Heart right ventricle (tissue), 16 donors: ENCODE measurements around the gene PRDM5. TPM values are rescaled to one million over a fixed set of nuclear protein-coding genes. Genes with fewer than 3 reads are reported as not detected.
A peak's percentile ranks its signal among the peaks of the same experiment; 100 is the strongest.

Experiments used
- ATAC-seq, 8 donors: fragments of 200-7000 bp; cut with Tn5 transposase; one replicate each; pipeline ENCODE4 v1.9.1; 2020; ENCODE audit warnings: mild to moderate bottlenecking in 8 of 8, moderate library complexity in 8 of 8, moderate number of reproducible peaks in 1 of 8
- DNase-seq, 2 donors: peaks; one replicate each; pipeline ENCODE4 v3.0.0-alpha.2; 2020
- H3K27ac ChIP-seq, 10 donors: fragments of 200-600 bp; sonication (generic) in 2 of 10; one replicate each; pipeline versions ENCODE4 v1.5.0 to v1.8.0; 2020 to 2022; ENCODE audit warnings: mild to moderate bottlenecking in 3 of 10
- H3K27me3 ChIP-seq, 7 donors: fragments of 200-600 bp; one replicate each; pipeline ENCODE4 v1.8.0; 2021 to 2022; ENCODE audit warnings: mild to moderate bottlenecking in 2 of 7
- H3K36me3 ChIP-seq, 9 donors: fragments of 200-600 bp; sonication (generic) in 1 of 9; one replicate each; pipeline versions ENCODE4 v1.5.0 to v1.8.0; 2020 to 2022; ENCODE audit warnings: mild to moderate bottlenecking in 2 of 9
- H3K4me1 ChIP-seq, 9 donors: fragments of 200-600 bp; sonication (generic) in 1 of 9; one replicate each; pipeline versions ENCODE4 v1.5.0 to v1.8.0; 2020 to 2022; ENCODE audit warnings: mild to moderate bottlenecking in 4 of 9
- H3K4me3 ChIP-seq, 10 donors: fragments of 200-600 bp; sonication (generic) in 2 of 10; one replicate each; pipeline versions ENCODE4 v1.5.0 to v1.8.0; 2020 to 2022; ENCODE audit warnings: mild to moderate bottlenecking in 7 of 10, moderate library complexity in 2 of 10
- H3K9me3 ChIP-seq, 11 donors: fragments of 200-600 bp in 10 of 11; sonication (generic) in 2 of 11; one replicate each; pipeline versions ENCODE4 v1.5.0 to v1.8.0; 2013 to 2022; ENCODE audit warnings: mild to moderate bottlenecking in 2 of 11, control low read depth in 1 of 11, moderate library complexity in 1 of 11
- WGBS, 2 donors: extraction: QIAGEN DNeasy Blood & Tissue Kit; methylation state at CpG; one replicate each; pipeline ENCODE4 v1.1.7; 2013; ENCODE audit warnings: inconsistent platforms in 1 of 2; 5-methylcytosine and 5-hydroxymethylcytosine counted together
- intact Hi-C, 10 donors: fragments of 100-400 bp; cut with DNase I; formaldehyde crosslinking; loops; one replicate each; pipeline versions ENCODE4 v1.11.1 to v1.14.2; 2022
- polyA plus RNA-seq, 2 donors: library from polyadenylated mRNA; stranded (reverse); fragments of 200-250 nt; gene quantifications; one replicate each; pipeline ENCODE4 v1.2.3, GENCODE V29; 2013
- total RNA-seq, 10 donors: library from RNA; stranded (reverse); fragmentation: NEBNext Ultra II Directional in 3 of 10; extraction: Animal tissue kit (Norgen Biotek cat#: 25700) in 3 of 10; gene quantifications; one replicate each; pipeline versions ENCODE4 v1.2.1 to v1.2.4, GENCODE V29; 2021 to 2023
- TF ChIP-seq, protein P1 (sequence below), 9 donors: fragments of 200-600 bp; sonication (generic) in 2 of 9; IDR thresholded peaks; one replicate each; pipeline versions ENCODE4 v1.5.0 to v1.8.0; 2021 to 2022; ENCODE audit warnings: antibody characterized with exemption in 9 of 9, mild to moderate bottlenecking in 5 of 9, moderate library complexity in 1 of 9
- donor health status: Arrhythmogenic right ventricular cardiomyopathy.
- donor health status: ischemic (EF 13 %, LVEDD 7.1; RV severe dilation, severe dysfunction).
- donor health status: healthy with polysubstance abuse.
- donor health status: DM: no; HTN: yes; CAD: no.
- donor health status: DM: no; HTN: no; CAD: no.
- donor health status: ischemic (EF 25% LVEDD 6.9; RV normal size, moderate dysfunction).
- donor health status: ischemic (EF 25% LVEDD 5.7; RV mildly dilated, moderate dysfunction).
- donor health status: healthy.
- donor health status: DM: yes; HTN: yes; CAD: no.
- donor health status: Ischemic cardiomyopathy.
- donor health status: ischemic (EF 35%, LVEDD 5.7; RV mildly dilated, moderate dysfunction).
- donor health status: nonischemic (EF 11% LVEDD 7.7; RV severe dilation, severe dysfunction).
- donor health status: DM: yes; HTN: yes; CAD: no.
- donor health status: PGD.
- donor health status: ischemic (EF 29% LVEDD 5.4; RV normal size, mild dysfunction).
- donor health status: nonischemic (EF 23%, LVEDD 6.1; RV moderate dilation, normal function).

The PRDM5 gene
- total and polyA plus RNA-seq, 12 donors: 1.5 to 20.5 (median 12.1) TPM

- ATAC-seq: no peak
- Histone ChIP-seq H3K27me3 (peaks cover 0 to 29% (median 0%) of the 10 kb centered on the region in 7 donors), H3K9me3 (no peaks in the 10 kb centered on the region), H3K4me1 (peaks cover 0 to 15% (median 3%) of the 10 kb centered on the region in 9 donors), H3K27ac (no peak overlapping the region), H3K4me3 (no peak overlapping the region), H3K36me3 (no peaks in the 10 kb centered on the region)
- intact Hi-C loops: loop anchor here in 7 of 10 donors (10.0 kb wide), 4 partner anchors 128 to 212 kb away; partner anchors contain the start of gene NDNF (in 1 of the 7)
- TF ChIP-seq, protein P1, sequence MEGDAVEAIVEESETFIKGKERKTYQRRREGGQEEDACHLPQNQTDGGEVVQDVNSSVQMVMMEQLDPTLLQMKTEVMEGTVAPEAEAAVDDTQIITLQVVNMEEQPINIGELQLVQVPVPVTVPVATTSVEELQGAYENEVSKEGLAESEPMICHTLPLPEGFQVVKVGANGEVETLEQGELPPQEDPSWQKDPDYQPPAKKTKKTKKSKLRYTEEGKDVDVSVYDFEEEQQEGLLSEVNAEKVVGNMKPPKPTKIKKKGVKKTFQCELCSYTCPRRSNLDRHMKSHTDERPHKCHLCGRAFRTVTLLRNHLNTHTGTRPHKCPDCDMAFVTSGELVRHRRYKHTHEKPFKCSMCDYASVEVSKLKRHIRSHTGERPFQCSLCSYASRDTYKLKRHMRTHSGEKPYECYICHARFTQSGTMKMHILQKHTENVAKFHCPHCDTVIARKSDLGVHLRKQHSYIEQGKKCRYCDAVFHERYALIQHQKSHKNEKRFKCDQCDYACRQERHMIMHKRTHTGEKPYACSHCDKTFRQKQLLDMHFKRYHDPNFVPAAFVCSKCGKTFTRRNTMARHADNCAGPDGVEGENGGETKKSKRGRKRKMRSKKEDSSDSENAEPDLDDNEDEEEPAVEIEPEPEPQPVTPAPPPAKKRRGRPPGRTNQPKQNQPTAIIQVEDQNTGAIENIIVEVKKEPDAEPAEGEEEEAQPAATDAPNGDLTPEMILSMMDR (IDR thresholded peaks at IDR 0.05): no peak
- DNase-seq: no peak
- WGBS, 2 donors: 85 to 90% methylated on average over 3 of the region's 3 CpGs
These were observed 4.0 kb upstream of the PRDM5 start for GRCh38 chr4:120926358-120927025.

DNA sequence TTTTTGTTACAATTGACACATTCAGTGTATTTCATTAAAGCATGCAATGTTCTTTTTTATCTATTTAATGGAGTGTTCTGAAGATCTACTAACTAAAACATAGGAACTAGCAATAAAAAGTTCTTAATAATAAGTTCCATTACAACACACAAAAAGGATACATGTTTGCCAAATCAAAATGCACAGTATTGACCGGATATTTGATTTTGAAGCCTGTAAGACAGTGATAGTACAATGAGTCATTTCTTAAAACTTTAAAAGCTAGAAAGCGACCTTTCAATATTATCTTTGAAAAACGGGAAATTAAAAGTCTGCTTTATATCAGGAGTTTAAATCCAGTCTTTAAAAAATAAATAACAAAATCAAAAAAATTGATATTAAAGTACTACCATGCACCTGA, 2.4 kb upstream of the PRDM5 start:
- intact Hi-C loops: loop anchor here in 8 of 10 donors (5.0 to 10.0 kb wide), 7 partner anchors 130 to 210 kb away; partner anchors contain the start of gene NDNF (in 3 of the 8)
- TF ChIP-seq, protein P1 (IDR thresholded peaks at IDR 0.05): no peak

DNA sequence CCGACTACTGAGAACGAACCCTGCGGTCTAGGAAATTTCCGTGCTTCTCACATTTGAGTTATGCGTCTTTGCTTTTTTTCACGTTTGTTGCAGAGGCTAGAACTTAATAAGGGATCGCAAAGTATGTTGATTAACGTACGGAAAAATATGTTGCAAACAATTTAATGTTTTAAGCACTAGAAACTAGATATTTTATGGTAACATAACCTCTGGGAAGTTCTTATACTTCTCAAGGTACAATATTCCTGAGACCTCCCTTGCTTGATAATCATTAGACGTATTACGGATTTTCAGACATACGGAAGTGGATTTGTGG, 639 bp upstream of the PRDM5 start:
- Histone ChIP-seq H3K36me3 (no peaks in the 10 kb centered on the region), H3K9me3 (no peaks in the 10 kb centered on the region), H3K27me3 (peaks cover 0 to 29% (median 0%) of the 10 kb centered on the region in 7 donors), H3K4me3 (peak overlapping the region; percentile 52 to 82 (median 80)), H3K4me1 (peaks cover 0 to 44% (median 34%) of the 10 kb centered on the region in 9 donors), H3K27ac (peak overlapping the region; percentile 93 to 99 (median 96))
- DNase-seq (no peak), ATAC-seq (no peak)
- TF ChIP-seq, protein P1 (IDR thresholded peaks at IDR 0.05): no peak
- WGBS, 2 donors: 15 to 18% methylated on average over 12 of the region's 12 CpGs
- intact Hi-C loops: loop anchor here in 8 of 10 donors (5.0 to 10.0 kb wide), 7 partner anchors 132 to 208 kb away; partner anchors contain the start of gene NDNF (in 3 of the 8)

More for the DNA sequence above, 2.4 kb upstream of the PRDM5 start:
- 93 to 97% methylated on average over 3 of the region's 3 CpGs for WGBS, 2 donors
- peaks cover 0 to 27% (median 17%) of the 10 kb centered on the region in 9 donors for H3K4me1 ChIP-seq
- no peak for ATAC-seq
- H3K4me3 ChIP-seq: no peak overlapping the region
- H3K9me3 ChIP-seq: no peaks in the 10 kb centered on the region
- no peaks in the 10 kb centered on the region for H3K36me3 ChIP-seq
- no peak overlapping the region for H3K27ac ChIP-seq
- no peak for DNase-seq
- H3K27me3 ChIP-seq: peaks cover 0 to 29% (median 0%) of the 10 kb centered on the region in 7 donors

DNA sequence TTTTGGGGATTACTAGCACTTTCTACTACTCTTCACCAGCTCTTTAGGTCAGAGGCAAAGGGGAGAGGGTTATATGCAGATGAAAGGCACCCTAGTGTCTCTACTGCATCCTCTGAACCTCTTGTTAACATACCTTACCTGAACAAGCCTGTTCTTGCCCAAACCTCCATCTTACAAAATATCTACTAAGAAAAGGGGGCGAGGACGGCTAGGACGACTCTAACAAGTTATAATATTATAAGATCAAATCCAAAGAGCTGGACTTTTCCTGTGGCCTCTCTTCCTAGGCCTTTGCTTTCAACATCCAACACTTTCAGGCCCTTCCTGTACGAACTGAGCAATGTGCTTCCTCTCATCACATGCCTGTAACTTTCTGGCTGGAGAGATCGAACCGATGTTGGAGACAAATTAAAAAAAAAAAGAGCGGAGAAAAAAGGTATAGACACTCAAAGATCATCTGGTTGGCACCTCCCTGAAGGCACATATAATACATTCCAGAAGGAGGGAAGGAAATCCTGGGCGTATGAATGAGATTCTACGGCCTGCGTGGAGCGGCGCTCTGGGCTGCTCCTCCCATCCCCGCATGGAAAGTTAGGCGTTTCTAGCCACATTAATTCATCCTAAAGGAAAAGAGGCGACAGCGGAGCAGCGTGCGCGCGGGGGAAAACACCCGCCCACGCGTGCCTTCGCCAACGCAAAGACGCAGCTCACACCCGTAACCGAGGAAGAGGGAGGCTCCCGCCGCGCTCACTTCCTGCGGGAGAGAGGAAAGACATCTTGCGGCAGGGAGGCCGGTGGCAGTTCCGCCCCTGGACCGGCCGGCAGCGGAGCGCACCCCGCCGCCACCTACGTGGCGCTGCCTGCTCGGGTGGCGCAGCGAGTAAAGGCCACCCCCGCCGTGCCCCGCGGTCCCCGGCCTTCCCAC, 808 bp downstream of the PRDM5 start:
- no peaks in the 10 kb centered on the region for H3K9me3 ChIP-seq
- 2 to 3% methylated on average over 46 to 51 of the region's 51 CpGs for WGBS, 2 donors
- TF ChIP-seq, protein P1 (IDR thresholded peaks at IDR 0.05): no peak
- H3K36me3 ChIP-seq: no peaks in the 10 kb centered on the region
- ATAC-seq (peak; percentile 82 to 91 (median 88)), DNase-seq (peak; percentile 78 to 80)
- peaks cover 0 to 49% (median 35%) of the 10 kb centered on the region in 9 donors for H3K4me1 ChIP-seq
- H3K27ac ChIP-seq: peak overlapping the region; percentile 93 to 99 (median 96)
- peak overlapping the region; percentile 52 to 82 (median 80) for H3K4me3 ChIP-seq
- H3K27me3 ChIP-seq: peaks cover 0 to 29% (median 0%) of the 10 kb centered on the region in 7 donors
- intact Hi-C loops: loop anchor here in 8 of 10 donors (5.0 to 10.0 kb wide), 7 partner anchors 133 to 207 kb away; partner anchors contain the start of gene NDNF (in 3 of the 8)
